ENCODE data around the gene CNOT9.

Gene CNOT9

DNA sequence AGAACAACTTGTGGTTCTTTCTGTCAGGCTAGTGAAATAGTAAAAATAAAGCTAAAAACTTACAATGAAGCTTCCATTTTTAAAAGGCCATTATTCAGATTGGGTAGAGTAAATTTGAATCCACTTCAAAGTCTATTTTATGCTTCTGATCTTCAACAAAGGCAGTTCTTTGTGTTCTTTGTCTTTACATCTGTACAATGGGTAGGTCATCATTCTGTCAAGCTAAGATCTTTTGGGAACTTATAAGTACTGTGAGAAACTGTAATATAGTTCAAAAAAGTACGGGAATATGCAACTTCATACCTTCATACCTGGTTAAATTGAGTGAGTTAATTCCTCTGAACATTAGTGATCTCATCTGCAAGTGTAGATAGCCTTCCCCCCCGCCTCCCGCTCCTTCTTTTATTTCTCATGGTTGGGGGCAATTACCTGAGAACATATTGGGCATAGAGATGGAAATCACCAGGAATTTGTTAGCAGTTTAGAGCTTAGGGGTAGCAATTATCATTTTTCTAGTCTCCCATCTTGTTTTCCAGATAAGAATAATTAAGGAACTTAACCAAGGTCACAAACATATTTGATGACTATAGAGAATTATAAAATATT lies 9.7 kb downstream of the CNOT9 start:
- DNase-seq, result no peak

- DNase-seq, result no peak
Observed at GRCh38 chr2:218582076-218582475, 13.4 kb downstream of the CNOT9 start.

GRCh38 chr2:218583983-218584850 lies 15.6 kb downstream of the CNOT9 start:
- no peak for DNase-seq

DNA sequence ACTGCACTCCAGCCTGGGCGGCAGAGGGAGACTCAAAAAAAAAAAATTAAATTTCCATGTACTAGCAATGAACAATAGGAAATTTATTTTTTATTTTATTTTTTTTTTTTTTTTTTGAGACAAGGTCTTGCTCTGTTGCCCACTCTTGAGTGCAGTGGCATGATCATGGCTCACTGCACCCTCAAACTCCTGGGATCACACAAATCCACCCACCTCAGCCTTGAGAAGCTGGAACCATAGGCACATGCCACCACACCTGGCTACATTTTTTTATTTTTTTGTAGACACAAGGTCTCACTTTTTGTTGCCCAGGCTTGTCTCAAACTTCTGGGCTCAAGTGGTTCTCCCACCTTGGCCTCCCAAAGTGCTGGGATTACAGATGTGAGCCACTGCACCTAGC lies 16.9 kb downstream of the CNOT9 start:
- no peak for DNase-seq

DNA sequence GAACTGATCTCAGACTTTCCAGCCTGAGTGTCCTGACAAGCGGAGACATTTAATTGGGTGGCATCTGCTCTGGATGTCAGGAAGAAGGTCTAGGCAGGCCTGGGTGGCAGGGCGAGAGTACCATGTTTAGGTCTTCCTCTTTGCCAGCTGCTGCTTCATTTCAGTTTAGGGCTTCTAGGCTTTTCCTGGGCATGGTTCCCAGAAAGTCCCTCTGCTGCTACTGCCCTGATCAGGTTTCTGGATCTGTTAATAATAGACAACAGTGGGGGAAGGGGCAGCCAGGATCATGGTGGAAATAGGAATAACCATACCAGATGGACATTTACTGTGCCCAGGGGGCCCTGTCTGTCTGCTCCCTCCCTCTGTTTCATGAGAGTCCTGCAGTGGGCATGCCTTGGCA lies 36.8 kb downstream of the CNOT9 start:
- no peak for DNase-seq

- DNase-seq, result no peak
Observed at GRCh38 chr2:218607436-218608115, 38.9 kb downstream of the CNOT9 start, which contains the start of gene PLCD4. Gene PLCD4 (plus strand): TSS chr2:218607899. CDS start chr2:218615740, 7,841 bp downstream.

GRCh38 chr2:218615868-218616315 lies 47.3 kb downstream of the CNOT9 start:
- no peak for DNase-seq

- no peak for DNase-seq
Observed at GRCh38 chr2:218618102-218618860, 49.6 kb downstream of the CNOT9 start.

- no peak for DNase-seq
Observed at GRCh38 chr2:218621007-218621406, 52.4 kb downstream of the CNOT9 start.

DNA sequence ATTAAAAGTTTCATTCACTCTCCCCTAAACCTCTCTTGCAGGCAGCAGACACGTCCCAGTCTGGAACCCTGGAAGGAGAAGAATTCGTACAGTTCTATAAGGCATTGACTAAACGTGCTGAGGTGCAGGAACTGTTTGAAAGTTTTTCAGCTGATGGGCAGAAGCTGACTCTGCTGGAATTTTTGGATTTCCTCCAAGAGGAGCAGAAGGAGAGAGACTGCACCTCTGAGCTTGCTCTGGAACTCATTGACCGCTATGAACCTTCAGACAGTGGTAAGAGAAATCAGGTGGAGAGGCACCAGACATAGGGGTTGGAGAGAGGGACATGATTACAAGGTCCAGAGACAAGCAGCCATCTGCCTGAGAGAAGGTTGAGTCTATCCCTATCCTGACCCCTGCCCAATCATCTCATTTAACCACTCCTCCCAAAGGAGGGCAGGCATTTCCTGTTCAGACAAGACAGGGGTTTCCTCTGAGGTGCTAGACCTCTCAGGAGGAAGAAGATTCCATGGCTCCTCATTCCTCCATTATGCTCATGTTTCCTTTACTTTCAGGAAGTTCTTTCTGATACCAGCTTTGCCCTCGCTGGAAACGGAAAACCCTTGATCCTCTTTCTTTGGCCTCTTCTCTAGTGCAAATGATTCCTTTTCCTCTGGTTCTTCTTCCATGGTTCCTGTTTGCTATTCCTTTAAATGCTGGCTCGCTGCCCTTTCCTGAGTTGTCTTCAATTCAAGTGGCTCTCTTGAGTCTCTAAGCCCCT lies 54.1 kb downstream of the CNOT9 start:
- no peak for DNase-seq

DNA sequence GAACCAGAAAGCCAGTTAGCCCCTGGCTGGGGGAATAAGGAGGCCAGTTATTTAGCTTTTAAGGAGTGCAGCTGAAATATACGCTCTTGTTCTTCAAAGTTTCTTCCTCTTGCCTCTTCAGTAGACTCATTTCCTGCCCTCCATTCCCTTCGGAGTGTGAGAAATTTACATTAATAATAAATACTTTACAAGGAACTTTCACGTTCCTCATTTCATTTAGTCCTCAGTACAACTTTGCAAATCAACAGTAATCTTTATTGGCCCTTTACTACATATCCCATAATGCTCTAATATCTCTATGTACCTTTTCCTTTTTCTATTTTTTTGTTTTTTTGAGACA lies 54.7 kb downstream of the CNOT9 start:
- DNase-seq, result no peak

DNA sequence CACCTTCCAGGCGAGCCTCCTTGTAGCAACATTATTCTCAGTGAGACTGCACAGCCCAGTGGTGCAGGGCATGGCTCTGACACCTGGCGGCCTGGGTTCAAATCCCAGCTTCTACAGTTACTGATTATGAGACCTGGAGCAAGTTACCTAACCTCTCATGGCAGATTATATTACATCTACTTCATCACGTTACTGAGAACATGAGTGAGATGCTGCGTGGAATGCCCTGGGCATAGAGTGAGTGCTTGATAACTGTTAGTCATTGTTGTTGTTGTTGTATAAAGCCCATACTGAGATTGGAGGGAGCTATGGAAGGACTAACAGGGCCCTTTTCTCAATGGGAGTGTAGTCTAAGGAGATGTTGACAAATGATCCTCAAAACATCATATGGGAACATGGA lies 57.7 kb downstream of the CNOT9 start:
- DNase-seq, result no peak

- DNase-seq, result no peak
Observed at GRCh38 chr2:218627939-218628338, 59.3 kb downstream of the CNOT9 start.

GRCh38 chr2:218631837-218632236 lies 63.2 kb downstream of the CNOT9 start:
- DNase-seq, result no peak

DNA sequence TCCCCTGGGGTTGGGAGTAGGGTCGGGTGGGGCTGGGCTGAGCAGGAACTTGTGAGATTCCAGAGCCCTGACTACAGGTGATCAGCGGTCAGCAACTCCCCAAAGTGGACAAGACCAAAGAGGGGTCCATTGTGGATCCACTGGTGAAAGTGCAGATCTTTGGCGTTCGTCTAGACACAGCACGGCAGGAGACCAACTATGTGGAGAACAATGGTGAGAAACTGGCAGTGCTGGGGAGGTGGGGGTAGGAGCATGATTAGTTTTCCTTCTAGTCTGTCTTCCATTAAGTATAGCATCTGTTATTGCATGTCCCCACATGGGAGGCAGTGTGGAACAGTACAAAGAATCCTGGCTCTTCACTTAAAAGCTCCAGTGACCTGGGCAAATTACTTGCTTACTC lies 67.1 kb downstream of the CNOT9 start:
- DNase-seq, result no peak

DNA sequence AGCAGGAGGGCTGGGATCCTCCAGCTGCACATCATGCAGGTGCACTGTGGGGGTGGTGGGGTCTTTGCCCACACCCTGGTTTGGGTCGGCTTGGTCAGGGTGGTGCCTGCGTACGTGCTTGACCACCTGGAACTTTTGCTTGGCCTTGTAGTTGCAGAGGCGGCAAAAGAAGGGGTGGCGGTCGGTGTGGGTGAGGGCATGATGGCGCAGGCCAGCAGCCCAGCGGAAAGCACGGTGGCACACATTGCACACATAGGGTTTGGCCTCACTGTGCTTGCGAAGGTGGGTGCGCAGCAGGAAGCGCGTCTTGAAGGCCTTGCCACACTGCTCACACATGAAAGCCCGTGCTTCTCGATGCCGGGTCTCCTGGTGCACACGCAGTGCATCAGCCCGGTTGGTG lies 69.7 kb downstream of the CNOT9 start:
- DNase-seq, result no peak

GRCh38 chr2:218642121-218642656 lies 73.5 kb downstream of the CNOT9 start:
- DNase-seq, result no peak

DNA sequence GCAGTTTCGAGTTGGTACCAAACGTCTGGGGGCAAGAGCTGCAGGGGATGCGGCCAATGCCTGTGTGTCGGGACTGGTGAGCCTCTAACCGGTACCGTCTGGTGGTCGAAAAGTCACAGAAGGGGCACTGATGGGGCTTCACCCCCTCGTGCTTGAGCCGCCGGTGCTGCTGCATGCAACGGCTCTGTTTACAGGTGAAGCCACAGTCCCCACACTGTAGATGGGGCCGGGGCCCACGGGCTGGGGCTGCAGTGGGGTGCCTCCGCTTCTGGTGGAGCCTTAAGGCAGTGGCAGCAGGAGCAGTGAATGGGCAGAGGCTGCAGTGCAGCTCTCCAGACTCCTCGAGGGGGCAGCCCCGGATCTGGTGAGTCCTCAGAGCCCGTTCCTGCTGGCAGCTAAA lies 74.1 kb downstream of the CNOT9 start:
- no peak for DNase-seq

GRCh38 chr2:218643751-218644310 lies 75.2 kb downstream of the CNOT9 start:
- DNase-seq, result no peak

- no peak for DNase-seq
Observed at GRCh38 chr2:218644721-218645120, 76.1 kb downstream of the CNOT9 start.

GRCh38 chr2:218645126-218645525 lies 76.5 kb downstream of the CNOT9 start:
- no peak for DNase-seq
